GM12892 (cell line): Measurements from ENCODE around the gene ISY1.

Source experiments
- POLR2A ChIP-seq: IDR thresholded peaks from 2 replicates; pipeline ENCODE4 v1.6.1; 2011; ENCODE audit warnings: low read depth, low read length, control low read depth
- POLR2AphosphoS5 ChIP-seq: IDR thresholded peaks from 2 replicates; pipeline ENCODE4 v1.6.1; 2011; ENCODE audit warnings: low read depth, low read length, control low read depth
- TAF1 ChIP-seq: IDR thresholded peaks from 2 replicates; pipeline ENCODE4 v1.6.1; 2011; ENCODE audit warnings: low read depth, mild to moderate bottlenecking, control low read depth, low read length, borderline replicate concordance

DNA sequence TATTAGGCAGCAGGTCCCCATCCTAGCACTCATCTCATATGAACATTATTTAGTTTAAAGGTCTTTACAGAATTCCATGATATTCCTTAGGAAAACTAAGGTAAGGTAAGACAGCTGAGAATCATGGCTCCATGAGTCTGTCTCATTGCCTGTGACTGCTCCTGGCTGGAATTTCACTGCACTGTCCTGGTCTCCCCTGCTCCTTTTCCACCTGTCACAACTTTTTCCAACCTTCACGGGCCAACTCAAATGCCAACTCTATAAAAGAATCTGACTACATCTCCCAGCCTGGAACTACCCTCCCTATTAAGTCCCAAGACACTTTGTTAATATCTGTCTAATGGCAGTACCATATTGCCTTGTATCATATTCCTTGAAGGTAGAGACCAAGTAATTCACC is 15.2 kb upstream of the ISY1 start:
- TF ChIP-seq POLR2A, result no peak
- no peak for TF ChIP-seq TAF1
- no peak; the same call in 1 of the 2 replicates for TF ChIP-seq POLR2AphosphoS5
